Stimulated activated CD8-positive, alpha-beta memory T cell treated with anti-CD3 and anti-CD28 coated beads, Interleukin-7, amount 100 ng/mL, for 4 hours (primary cell): ENCODE measurements around the gene FHDC1.

Experiments
- DNase-seq, 2 donors: peaks; one replicate each; pipeline ENCODE4 v3.0.0-alpha.2; 2020; ENCODE audit warnings: low read depth in 2 of 2

Gene FHDC1

GRCh38 chr4:152981278-152981677 lies 45.2 kb downstream of the FHDC1 start:
- DNase-seq, result no peak

GRCh38 chr4:152981842-152982241 lies 45.7 kb downstream of the FHDC1 start:
- DNase-seq, result no peak

GRCh38 chr4:152983221-152983620 lies 47.1 kb downstream of the FHDC1 start:
- no peak for DNase-seq

- DNase-seq, result no peak
Measured at GRCh38 chr4:152983774-152984411, 47.8 kb downstream of the FHDC1 start.

- DNase-seq, result no peak
Measured at GRCh38 chr4:152988721-152989553, 52.8 kb downstream of the FHDC1 start.

GRCh38 chr4:152989554-152989970 lies 53.4 kb downstream of the FHDC1 start:
- no peak for DNase-seq

GRCh38 chr4:152990471-152991131 lies 54.5 kb downstream of the FHDC1 start:
- DNase-seq, result no peak

- no peak for DNase-seq
Measured at GRCh38 chr4:152991398-152991797, 55.3 kb downstream of the FHDC1 start.

- no peak for DNase-seq
Measured at GRCh38 chr4:152992027-152992426, 55.9 kb downstream of the FHDC1 start.

GRCh38 chr4:152992466-152992865 lies 56.3 kb downstream of the FHDC1 start:
- DNase-seq, result no peak

- DNase-seq, result no peak
Measured at GRCh38 chr4:152994038-152994437, 57.9 kb downstream of the FHDC1 start.

- DNase-seq, result no peak
Measured at GRCh38 chr4:152996111-152996571, 60.0 kb downstream of the FHDC1 start.

GRCh38 chr4:152996672-152997071 lies 60.5 kb downstream of the FHDC1 start:
- DNase-seq, result no peak

GRCh38 chr4:152997288-152997687 lies 61.2 kb downstream of the FHDC1 start:
- no peak for DNase-seq

GRCh38 chr4:152997771-152998487 lies 61.8 kb downstream of the FHDC1 start:
- no peak for DNase-seq

- no peak for DNase-seq
Measured at GRCh38 chr4:152998861-152999260, 62.7 kb downstream of the FHDC1 start.

GRCh38 chr4:152999346-153000075 lies 63.4 kb downstream of the FHDC1 start:
- DNase-seq, result no peak

- no peak for DNase-seq
Measured at GRCh38 chr4:153000076-153000420, 63.9 kb downstream of the FHDC1 start.

- no peak for DNase-seq
Measured at GRCh38 chr4:153001626-153002025, 65.5 kb downstream of the FHDC1 start.

GRCh38 chr4:153002110-153002509 lies 66.0 kb downstream of the FHDC1 start:
- DNase-seq, result no peak

GRCh38 chr4:153004081-153004850 lies 68.1 kb downstream of the FHDC1 start:
- no peak for DNase-seq
